Subcutaneous adipose tissue (tissue), 4 donors: ENCODE data around the gene EHBP1. TPM values are rescaled to one million over a fixed set of nuclear protein-coding genes. Genes with fewer than 3 reads are reported as not detected.

Experiments
- total RNA-seq, 4 donors: library from RNA; depleted of rRNA; stranded (reverse); fragments of >200 nt; gene quantifications; one replicate each; pipeline ENCODE4 v1.1.0, GENCODE V29; 2016
- TF ChIP-seq, protein P1 (sequence below): fragments of 450-650 bp; IDR thresholded peaks from one replicate; pipeline ENCODE4 v1.5.1; 2016; ENCODE audit warnings: low read depth, mild to moderate bottlenecking, control low read depth, antibody characterized with exemption, moderate library complexity

Gene EHBP1
- total RNA-seq, 4 donors from 2014 or later: 77.5 to 145 (median 110) TPM

- TF ChIP-seq, protein P1, sequence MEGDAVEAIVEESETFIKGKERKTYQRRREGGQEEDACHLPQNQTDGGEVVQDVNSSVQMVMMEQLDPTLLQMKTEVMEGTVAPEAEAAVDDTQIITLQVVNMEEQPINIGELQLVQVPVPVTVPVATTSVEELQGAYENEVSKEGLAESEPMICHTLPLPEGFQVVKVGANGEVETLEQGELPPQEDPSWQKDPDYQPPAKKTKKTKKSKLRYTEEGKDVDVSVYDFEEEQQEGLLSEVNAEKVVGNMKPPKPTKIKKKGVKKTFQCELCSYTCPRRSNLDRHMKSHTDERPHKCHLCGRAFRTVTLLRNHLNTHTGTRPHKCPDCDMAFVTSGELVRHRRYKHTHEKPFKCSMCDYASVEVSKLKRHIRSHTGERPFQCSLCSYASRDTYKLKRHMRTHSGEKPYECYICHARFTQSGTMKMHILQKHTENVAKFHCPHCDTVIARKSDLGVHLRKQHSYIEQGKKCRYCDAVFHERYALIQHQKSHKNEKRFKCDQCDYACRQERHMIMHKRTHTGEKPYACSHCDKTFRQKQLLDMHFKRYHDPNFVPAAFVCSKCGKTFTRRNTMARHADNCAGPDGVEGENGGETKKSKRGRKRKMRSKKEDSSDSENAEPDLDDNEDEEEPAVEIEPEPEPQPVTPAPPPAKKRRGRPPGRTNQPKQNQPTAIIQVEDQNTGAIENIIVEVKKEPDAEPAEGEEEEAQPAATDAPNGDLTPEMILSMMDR: no peak
Measured at GRCh38 chr2:62725712-62726055, 20.2 kb downstream of the EHBP1 start.

- TF ChIP-seq, protein P1: no peak
Measured at GRCh38 chr2:62727259-62727867, 21.9 kb downstream of the EHBP1 start.

GRCh38 chr2:62727876-62728566 is 22.5 kb downstream of the EHBP1 start:
- TF ChIP-seq, protein P1: no peak

DNA sequence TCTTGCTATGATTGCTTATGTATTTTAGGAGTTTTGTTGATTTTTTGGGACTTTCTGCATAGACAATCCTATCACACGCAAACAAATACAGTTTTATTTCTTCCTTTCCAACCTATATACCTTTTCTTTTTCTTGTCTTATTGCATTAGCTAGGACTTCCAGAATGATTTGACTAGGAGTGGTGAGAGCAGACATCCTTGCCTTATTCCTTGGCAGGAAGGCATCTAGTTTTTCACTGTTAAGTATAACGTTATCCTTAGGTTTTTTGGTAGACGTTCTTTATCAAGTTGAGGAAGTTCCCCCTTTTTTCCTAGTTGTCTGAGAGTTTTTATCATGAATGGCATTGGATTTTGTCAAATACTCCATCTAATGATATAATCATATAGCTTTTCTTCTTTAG is 25.8 kb downstream of the EHBP1 start:
- TF ChIP-seq, protein P1: no peak

GRCh38 chr2:62732262-62732777 is 26.8 kb downstream of the EHBP1 start:
- TF ChIP-seq, protein P1: no peak

GRCh38 chr2:62733546-62733945 is 28.0 kb downstream of the EHBP1 start:
- TF ChIP-seq, protein P1: no peak

GRCh38 chr2:62736899-62737559 is 31.5 kb downstream of the EHBP1 start:
- TF ChIP-seq, protein P1: no peak
